GM19468 (cell line): ENCODE results near the gene OCA2.
"Not testable (repeated sequence)": the region's sequence is repeated elsewhere in the genome, so short reads cannot be mapped to it uniquely, and the experiment has no call there.

Experiments
- ATAC-seq: cut with Tn5 transposase; IDR thresholded peaks from one replicate; pipeline ENCODE4 v1.9.1; 2021; ENCODE audit warnings: mild to moderate bottlenecking, moderate library complexity, moderate number of reproducible peaks; ENCODE audit not compliant: unreplicated experiment; ENCODE audit errors: extremely low read depth

Gene OCA2

DNA sequence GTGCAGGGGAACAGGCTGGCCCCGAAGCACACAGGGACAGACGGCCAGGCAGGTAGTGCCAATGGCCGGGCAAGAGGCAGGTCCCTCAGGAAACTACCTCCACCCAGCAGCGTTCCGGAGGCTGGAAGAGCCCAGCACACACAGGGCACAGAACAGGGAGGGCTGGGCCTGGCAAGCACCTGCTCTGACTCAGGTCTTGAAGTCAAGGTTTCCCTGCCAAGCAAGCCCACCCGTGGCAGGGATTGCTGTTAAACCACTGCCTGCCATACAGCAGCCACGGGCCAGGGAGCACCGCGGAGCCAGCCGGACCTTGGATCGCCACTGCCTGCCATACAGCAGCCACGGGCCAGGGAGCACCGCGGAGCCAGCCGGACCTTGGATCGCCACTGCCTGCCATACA lies 22.5 kb upstream of the OCA2 start:
- ATAC-seq: not testable (repeated sequence)

DNA sequence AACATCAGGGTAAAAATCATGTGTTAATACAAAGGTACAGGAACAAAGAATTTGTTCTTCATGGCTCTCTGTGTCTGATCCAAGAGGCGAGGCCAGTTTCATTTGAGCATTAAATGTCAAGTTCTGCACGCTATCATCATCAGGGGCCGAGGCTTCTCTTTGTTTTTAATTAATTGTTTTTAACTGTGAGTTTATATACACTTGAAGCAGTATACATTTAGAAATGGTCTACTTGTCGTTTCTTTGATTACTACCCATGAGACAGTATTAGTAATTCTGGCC lies 21.2 kb upstream of the OCA2 start:
- no peak for ATAC-seq

DNA sequence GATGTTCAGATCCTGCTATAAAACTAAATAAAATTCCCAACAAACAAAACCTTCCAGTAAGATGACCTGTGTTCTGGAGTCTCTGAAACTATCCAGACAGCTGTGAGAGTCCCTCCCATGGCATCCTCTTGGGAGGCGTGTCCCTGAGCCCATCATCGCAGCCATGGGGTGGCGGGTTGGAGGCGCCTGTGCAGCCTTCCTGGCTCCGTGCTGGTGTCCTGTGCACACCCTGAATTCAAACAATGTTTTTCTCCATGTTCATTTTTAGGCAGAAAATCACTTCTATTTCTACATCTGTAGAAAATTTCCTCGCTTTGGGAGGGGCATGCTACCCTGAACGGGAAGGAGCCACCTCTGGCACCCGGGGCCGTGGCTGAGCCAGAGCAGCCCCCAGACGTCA lies 19.4 kb upstream of the OCA2 start:
- ATAC-seq: no peak

DNA sequence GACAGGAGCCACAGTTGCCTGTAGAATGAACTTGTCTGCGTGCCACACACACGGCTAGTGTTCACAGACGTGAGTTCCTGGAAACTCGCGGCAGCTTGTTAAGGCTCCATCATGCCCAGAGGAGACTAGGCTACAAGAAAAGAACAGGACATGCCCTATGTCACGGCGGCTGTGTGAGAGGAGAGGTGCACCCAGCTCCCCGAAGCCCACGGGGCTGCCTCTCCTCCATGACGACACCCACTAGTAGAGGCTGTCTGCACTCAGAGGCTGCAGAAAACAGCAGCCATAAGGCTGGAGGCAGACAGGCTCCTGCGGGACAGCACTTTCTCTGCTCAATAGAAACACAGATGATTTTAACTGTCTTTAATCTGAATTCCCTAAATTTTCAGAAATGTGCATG lies 19.0 kb upstream of the OCA2 start:
- no peak for ATAC-seq

DNA sequence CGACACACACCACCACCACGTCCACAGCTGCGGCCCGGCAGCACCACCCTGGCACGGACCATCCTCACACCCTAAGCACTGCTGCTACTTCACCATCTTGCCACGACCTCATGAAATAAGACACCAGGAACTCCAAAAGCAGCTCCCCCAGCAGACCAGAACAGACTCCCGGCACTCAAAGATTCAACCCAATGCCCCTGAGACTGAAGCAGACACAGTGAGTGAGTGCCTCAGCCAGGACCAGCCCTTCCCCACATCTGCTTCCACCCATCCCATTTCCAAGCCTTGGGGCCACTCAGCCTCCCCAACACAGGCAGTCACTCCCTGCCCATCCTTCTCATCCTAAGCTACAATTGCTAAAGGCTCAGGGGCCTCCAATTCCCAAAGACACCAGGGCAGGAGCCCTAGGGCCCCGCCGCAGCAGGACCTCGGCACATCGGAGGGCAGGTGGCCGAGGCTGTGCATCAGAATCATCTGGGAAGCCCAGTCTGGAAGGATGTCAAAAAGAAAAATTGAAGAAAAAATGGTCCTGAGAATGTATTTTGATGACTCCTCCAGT lies 18.4 kb upstream of the OCA2 start:
- ATAC-seq: no peak

DNA sequence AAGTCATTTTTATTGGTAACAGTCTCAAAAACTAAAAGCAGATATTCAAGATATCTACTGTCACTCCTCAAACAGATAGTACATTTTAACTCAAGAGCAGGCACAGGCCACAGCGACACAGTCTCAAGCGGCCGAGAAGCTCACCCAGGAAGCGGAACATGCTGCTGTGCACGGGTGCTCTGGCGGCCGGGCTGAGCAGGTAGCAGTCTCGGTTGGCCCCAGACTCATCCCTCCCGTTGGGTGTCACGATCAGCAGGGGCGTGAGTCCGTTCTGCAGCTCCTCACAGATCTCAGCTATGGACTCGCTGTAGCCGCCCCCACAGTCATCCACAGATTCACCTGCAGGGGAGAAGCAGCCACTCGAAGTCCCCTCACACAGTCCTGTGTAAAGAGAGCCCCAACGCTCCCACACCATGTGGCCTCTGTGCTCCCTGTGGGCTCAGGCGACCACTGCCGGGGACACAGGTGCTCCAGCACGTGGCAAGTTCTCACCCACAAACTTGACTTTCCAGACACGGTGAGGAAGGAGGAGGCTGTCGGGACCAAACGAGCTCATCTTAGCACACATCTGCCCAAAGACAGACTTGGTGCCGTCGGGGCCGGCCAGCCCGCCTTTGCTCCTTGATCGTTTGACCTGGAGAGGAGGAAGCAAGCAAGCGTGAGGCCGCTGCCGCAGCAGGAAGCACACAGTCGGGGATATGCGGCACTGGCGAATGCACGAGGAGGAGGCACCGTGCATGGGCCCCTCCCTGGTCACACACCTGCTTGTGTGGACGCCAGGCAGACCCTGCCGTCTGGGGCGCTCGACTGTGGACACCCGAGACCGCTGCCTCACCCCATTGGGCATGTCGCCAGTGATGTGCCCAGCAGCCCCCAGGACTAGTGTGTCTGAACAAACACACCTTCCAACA lies 17.7 kb upstream of the OCA2 start:
- ATAC-seq: no peak

DNA sequence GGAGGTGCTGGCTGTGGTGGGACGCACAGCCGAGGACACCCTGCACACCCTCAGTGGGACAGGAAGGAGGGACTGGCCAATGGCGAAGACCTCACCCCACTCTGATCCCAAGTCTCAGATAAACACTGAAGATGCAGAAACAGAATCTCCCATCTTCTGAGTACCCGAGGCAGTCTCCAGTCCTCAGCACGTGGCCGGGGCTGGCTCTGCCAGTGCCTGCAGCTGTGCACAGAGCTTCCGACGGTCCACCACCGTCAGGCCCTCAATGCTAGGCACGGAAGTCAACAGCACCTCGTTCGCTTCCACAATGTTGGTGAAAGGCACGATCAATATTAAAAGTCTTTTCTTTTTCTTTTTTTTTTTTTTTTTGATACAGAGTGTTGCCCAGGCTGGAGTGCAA lies 16.8 kb upstream of the OCA2 start:
- no peak for ATAC-seq

DNA sequence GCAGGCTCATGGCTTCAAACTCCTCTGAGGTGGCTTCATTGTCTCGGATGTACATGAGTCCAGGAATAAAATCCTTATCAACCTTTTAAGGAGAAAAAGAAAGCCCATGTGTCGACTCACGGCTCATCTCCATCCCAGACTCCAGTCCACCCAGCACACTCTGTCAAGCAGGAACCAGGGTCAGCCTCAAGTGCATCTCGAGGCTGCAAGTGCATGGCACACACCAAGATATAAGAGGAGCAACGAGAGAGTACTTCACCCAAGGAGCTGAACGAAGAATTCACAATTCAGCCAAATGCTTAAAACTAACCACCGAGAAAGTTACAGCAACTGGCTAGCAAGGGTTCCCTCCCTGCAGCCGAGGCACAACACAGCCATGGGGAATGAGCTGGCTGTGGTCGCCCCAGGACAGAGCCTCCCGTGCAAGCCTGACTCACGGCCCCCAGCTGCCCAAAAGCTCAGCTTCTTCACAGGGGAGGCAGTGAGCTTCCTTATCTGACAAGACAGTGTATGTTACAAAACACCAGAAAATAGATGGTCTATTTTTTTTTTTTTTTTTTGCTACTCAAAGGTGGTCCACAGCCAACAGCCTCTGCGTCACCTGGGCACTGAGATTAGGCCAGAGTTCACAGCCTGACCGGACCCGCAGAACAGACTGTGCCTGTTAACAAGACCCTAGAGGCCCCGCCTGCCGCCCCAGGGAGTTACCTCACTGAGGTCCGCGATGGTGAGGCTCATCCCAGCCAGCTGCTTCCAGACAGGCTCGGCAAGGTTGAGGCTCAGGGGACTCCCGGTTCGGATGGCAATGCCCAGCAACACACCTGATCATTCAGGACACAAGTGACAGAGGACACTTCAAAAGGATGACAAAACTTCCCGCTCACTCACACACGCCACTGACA lies 15.9 kb upstream of the OCA2 start:
- ATAC-seq: no peak

DNA sequence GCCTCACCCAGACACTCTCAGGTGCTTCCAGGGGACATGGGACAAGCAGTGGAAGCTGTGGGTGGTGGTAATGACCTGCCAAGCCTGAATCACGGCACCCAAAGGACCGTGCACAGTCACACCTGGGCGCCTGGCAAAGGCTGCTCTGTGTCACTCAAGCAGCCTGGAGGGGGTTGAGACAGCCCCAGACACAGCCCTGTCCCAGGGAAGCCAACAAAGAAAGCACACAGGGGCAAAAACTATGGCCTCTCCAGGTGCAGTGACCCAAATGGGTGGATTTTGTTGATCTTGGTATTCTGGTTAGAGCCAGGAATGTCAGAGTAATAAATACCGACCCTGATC lies 15.0 kb upstream of the OCA2 start:
- no peak for ATAC-seq

DNA sequence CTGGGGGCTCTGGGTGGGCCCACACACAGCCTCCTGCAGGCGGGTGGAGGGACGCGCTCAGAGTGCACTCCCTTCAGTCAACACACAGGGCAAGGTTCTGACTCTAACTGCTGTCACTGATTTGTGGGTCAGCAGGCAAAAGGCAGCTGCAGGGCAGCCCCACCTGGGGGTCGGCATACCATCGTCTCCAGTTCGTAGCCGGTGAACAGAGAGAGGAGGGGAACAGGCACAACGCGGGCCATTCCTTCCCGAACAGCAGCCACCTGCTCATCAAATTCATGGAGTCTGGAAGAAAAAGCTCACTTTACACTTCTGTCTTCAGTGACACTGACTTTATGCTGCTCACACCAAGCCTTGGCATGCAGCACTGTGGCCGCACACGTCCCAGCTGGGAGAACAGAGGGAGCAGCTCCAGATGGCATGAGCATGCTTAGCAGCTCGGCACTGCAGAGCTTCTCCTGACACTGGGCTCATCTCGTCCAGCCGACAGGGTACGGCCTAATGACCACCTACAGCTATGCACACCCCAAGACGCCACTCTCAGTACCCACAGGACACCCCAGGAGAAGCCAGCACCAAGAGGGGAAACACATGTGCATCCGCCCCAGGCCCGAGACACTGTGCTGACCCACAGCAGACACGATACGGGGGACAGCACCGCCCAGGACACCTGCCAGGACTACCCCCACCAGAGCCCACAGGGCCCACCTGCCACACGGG lies 14.4 kb upstream of the OCA2 start:
- ATAC-seq: no peak

DNA sequence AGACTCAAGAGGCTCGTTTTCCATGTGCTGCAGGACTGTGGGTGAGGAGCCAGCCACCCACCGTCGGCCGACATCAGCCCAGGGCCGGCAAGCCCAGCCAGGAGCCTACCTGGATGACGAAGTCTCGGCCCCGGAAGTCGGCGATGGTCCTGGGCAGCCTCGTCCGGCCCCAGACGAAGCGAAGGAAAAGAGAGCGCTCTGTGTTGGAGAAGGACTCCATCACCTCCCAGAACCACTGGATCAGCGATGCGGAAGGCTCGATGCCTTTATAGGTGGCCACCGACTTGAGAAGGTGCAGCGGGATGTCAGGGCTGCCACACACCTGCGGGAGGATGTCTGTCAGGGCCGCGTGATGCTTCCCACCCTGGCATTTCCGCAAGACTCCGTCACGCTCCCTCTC lies 13.8 kb upstream of the OCA2 start:
- ATAC-seq: no peak

DNA sequence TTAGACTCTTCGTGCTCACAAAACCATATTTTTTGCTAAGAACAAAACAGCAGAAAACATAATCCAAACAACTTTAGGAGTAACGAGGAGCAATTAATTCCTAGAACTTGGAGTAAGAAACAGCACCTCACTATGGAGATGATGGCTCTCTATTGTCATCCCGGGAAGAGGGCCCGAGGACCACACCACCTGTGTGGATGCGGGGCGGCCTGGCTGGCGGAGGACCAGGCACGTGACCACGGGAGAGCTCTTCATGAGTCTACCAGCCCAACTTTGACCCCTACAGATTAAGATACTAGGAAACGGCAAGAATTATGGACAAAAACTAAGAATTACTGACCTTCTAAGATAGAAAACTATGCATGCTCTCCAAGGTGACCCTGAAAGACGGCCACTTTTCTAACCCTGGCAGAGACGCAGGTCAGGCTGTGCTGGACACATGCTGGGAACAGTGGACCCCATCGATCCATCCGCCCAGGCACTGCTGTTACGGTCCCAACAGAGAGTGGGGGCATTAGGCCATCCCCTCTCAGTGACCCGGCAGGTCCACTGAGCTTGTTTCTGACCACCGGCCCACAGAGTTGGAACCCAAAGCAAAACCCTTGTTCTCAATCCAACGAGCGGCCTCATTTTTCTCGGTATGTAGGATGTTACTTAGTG lies 13.1 kb upstream of the OCA2 start:
- ATAC-seq: no peak

DNA sequence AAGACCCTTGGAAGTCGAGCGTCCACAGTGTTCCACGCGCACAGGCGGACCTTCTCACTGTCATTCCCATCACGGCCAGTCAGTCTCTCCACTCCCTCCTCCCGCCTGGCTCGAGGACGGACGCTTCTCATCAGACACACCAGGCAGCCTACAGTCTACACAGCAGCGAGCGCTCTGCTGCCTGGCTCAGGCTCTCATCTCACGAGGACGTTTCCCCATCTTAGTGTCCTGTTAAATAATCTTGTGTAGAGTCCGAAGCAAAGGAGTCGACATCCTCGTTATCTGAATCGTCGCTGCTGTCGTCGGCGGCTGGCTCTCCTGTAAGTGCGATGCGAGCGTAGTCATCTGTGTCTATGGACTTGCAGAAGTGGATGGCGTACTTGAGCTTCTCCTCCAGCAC lies 12.4 kb upstream of the OCA2 start:
- no peak for ATAC-seq

DNA sequence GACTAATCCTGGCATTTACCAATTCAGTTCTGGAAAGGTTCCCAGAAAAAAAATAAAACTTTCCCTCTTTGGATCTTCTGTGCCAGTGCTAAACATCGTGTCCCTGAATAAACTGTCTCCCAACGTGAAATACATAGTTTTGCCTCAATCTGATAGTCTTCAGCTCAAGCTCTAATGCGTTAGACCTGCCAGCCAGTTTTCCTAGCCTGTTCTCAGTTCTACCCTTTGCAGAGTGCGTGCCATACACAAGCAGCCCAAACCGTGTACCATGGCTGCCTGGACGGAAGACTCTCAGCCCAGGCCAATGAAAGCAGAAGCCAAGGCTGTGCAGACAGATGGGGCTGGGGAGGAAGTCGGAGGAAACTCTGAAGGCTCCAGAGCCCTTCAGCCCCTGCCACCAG lies 11.4 kb upstream of the OCA2 start:
- no peak for ATAC-seq

DNA sequence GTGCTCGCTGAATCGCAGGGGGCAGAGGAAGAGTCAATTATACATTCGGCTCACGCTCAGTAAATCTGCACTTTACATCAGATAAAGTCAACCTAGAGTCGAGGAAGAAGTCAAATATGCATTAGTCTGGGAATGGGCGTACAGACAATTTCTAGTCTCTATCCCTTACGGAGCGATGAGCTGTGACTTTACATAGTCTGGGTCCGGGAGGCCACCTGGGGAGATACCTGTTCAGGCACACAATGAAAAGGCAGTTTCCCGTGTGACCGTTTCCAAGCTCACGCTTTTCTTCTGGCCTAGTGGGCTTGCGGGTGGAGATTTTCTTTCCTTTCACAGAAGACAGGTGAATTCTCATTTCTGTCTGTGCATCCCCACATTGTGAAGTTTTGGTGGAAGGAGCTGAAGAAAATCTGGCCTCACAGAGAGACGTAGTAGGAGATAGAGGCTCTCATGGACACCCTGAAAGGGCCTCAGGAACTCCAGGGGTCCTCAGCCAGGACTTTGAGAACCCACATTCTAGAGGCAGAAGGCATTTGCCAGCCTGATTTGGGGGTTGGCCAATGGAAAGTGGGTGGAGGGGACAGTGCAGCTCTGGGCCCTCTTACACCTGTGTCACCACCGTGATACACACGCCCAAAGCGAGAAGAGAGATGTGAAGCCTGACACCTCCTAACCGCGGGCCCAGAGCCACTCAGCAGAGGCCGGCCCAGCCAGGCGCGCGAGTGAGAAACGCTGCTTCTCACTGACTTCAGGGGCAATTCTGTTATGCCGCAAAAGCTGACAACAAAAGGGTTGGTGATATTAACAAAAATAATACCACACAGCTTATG lies 10.7 kb upstream of the OCA2 start:
- no peak for ATAC-seq

DNA sequence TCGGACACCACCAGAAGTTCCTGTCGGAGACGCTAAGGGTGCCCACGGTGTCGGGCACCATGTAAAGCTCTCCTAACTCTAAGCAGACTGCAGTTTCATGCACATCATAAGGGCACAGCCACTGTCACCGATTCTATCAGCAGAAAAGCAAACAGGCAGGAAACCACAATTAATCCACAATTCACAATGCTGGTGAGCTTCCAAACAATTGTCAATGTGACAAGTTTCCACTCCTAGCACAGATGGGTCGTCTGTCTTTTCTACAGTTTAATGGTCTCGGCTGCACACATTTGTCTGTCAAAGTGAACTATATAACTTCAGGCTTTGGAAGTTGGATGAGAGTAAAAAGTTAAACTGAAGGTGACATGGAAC lies 8.8 kb upstream of the OCA2 start:
- ATAC-seq: no peak

DNA sequence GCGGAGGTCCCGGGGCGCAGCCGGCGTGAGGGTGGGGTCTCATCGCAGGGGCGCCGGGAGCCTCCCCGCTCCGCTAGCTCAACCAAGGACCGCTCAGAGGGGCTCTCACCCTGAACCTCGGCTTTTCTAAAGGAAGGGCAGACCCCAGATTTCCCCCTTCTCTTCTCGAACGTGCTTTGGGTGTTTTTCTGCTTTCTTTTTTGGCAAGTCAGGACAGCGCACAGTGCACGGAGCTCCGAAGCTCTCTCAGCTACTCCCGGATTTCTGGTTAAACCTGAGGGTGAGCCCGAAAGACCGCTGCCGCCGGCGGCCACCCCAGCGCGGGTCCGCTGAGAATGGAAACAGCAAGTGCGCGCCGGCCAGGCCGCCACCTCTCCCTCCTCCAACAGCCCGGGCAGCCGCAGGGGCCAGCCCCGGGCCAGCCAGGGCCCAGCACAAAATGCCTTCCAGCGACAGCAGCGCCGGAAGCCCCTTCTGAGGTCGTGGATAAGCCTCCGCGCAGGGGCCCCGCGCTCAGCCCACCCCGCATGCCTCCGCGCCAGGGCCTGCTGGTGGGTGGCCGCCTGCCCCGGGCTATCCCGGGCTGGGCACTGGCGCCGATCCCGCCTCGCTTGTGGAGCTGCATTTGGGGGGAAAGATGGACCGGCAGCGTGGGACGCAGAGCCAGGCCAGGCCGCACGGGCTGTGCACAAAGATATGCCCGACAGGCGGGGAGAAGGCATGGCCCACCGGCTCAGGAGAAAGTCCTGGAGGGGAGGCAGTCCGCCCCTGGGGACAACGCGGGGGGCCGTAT lies 8.2 kb upstream of the OCA2 start:
- ATAC-seq: no peak

DNA sequence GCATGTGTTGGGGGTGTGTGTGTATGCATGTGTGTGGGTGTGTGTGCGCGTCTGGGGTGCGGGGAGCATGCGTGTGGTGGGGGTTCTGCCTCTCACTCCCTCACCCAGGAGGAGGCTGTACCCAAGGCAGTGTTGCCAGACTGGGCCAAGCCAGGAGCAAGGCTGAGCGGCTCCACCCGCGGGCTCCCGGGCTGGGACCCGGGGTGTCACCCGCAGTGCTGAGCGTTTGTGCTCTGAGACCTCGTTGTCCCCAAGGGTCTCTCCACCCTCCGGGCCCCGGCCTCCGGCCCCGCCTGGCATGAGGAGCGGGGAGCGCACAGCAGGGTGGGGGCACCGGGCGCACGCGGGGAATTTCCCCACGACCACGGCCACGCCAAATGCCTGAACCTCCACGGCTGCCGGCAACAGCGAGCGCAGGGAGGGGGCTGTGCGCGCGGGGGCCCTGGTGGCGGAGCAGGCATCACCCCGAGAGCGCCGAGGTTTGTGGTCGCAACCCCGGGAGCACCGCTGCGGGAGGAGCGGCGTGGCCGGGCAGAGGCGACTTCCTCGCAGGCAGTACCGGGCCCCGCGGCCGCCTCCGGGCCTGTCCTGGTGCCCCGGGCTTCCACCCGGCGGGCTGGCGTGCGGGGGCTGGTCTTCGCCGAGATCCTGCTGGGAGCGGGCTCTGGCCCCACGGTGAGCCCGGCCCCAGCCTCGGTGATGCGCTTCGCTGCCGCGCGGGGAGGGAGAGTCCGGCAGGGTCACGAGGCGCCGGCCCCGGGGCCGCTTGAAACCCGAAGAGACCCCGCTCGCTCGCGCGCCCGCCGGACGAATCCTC lies 7.4 kb upstream of the OCA2 start:
- ATAC-seq: no peak
